Measurements from ENCODE around the gene DHRS7B. TPM values are rescaled to one million over a fixed set of nuclear protein-coding genes. Genes with fewer than 3 reads are reported as not detected.

The DHRS7B gene
- total RNA-seq, 1 donor from 2014 or later, result 28.2 TPM

- DNase-seq (ENCODE audit: low read depth), result no peak
- Histone ChIP-seq H3K36me3 (ENCODE audit: control insufficient read depth, insufficient read depth, low read length) (peaks cover 2% of the 10 kb centered on the region), H3K27me3 (ENCODE audit: control insufficient read depth, insufficient read depth, low read length) (no peaks in the 10 kb centered on the region), H3K4me3 (ENCODE audit: low read depth, low read length) (no peak overlapping the region)
- no peak for TF ChIP-seq CTCF (IDR thresholded peaks at IDR 0.05; ENCODE audit: insufficient read depth, low read length, poor library complexity, severe bottlenecking)
Observed at GRCh38 chr17:21193031-21193430, 66.3 kb downstream of the DHRS7B start.

- no peak for TF ChIP-seq CTCF (IDR thresholded peaks at IDR 0.05; ENCODE audit: insufficient read depth, low read length, poor library complexity, severe bottlenecking)
Observed at GRCh38 chr17:21194226-21194625, 67.5 kb downstream of the DHRS7B start.

DNA sequence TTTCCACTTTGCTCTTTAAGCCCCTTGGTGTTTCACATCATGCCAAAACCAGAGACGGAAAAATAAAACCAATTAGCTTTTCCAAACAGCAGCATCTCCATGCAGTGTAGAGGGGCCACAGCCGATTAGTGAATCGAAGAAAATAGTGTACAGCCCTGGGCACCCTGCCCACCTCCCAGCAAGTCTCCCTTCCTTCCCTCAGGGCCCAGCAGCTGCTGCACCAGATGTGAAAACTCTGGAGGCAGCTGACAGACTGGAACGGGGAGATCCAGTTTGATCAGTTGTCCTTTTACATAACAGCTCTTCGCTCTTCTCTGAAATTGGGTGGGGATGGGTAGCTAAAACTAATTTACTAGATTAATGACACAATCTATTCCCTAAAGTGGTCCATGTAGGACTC is 67.9 kb downstream of the DHRS7B start:
- H3K4me3 ChIP-seq (ENCODE audit: low read depth, low read length), result no peak overlapping the region
- no peaks in the 10 kb centered on the region for H3K36me3 ChIP-seq (ENCODE audit: control insufficient read depth, insufficient read depth, low read length)
- no peak for DNase-seq (ENCODE audit: low read depth)
- TF ChIP-seq CTCF (IDR thresholded peaks at IDR 0.05; ENCODE audit: insufficient read depth, low read length, poor library complexity, severe bottlenecking), result no peak
- no peaks in the 10 kb centered on the region for H3K27me3 ChIP-seq (ENCODE audit: control insufficient read depth, insufficient read depth, low read length)

More at GRCh38 chr17:21194226-21194625, 67.5 kb downstream of the DHRS7B start:
- H3K4me3 ChIP-seq (ENCODE audit: low read depth, low read length), result no peak overlapping the region
- peaks cover 1% of the 10 kb centered on the region for H3K36me3 ChIP-seq (ENCODE audit: control insufficient read depth, insufficient read depth, low read length)
- no peak for DNase-seq (ENCODE audit: low read depth)
- H3K27me3 ChIP-seq (ENCODE audit: control insufficient read depth, insufficient read depth, low read length), result no peaks in the 10 kb centered on the region

GRCh38 chr17:21196126-21196525 is 69.4 kb downstream of the DHRS7B start:
- DNase-seq (ENCODE audit: low read depth), result no peak
- TF ChIP-seq CTCF (IDR thresholded peaks at IDR 0.05; ENCODE audit: insufficient read depth, low read length, poor library complexity, severe bottlenecking), result no peak
- no peaks in the 10 kb centered on the region for H3K27me3 ChIP-seq (ENCODE audit: control insufficient read depth, insufficient read depth, low read length)
- H3K36me3 ChIP-seq (ENCODE audit: control insufficient read depth, insufficient read depth, low read length), result no peaks in the 10 kb centered on the region
- no peak overlapping the region for H3K4me3 ChIP-seq (ENCODE audit: low read depth, low read length)

DNA sequence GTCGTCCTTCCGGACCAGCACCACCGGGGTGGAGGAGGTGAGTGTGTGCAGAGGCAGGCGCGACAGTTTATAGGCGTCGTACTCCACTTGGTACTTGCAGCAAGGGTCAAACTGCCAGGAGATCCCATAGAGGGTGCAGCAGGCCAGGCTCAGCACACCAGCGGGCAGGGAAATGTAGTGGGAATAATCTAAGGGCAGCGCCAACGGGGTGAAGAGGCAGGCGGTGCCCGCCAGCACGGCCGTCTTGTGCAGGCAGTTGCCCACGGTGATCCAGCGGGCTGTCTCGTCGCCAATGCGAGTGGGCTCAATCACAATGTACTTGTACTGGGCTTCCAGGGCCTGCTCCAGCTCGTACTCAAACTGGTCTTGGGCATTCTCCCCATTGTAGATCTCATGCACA is 71.6 kb downstream of the DHRS7B start:
- H3K36me3 ChIP-seq (ENCODE audit: control insufficient read depth, insufficient read depth, low read length), result no peaks in the 10 kb centered on the region
- no peaks in the 10 kb centered on the region for H3K27me3 ChIP-seq (ENCODE audit: control insufficient read depth, insufficient read depth, low read length)
- no peak for DNase-seq (ENCODE audit: low read depth)
- TF ChIP-seq CTCF (IDR thresholded peaks at IDR 0.05; ENCODE audit: insufficient read depth, low read length, poor library complexity, severe bottlenecking), result no peak
- H3K4me3 ChIP-seq (ENCODE audit: low read depth, low read length), result no peak overlapping the region

- DNase-seq (ENCODE audit: low read depth), result no peak
- no peak for TF ChIP-seq CTCF (IDR thresholded peaks at IDR 0.05; ENCODE audit: insufficient read depth, low read length, poor library complexity, severe bottlenecking)
- Histone ChIP-seq H3K36me3 (ENCODE audit: control insufficient read depth, insufficient read depth, low read length) (no peaks in the 10 kb centered on the region), H3K27me3 (ENCODE audit: control insufficient read depth, insufficient read depth, low read length) (no peaks in the 10 kb centered on the region), H3K4me3 (ENCODE audit: low read depth, low read length) (no peak overlapping the region)
Observed at GRCh38 chr17:21199311-21199710, 72.5 kb downstream of the DHRS7B start.

All from kidney epithelial cell (primary cell).